DMS153 treated with DMSO at 0.1 percent for 48 hours (cell line): ENCODE results near the gene PXDN.
"Not testable (repeated sequence)": the region's sequence is repeated elsewhere in the genome, so short reads cannot be mapped to it uniquely, and the experiment has no call there.

Source experiments
- DNase-seq: peaks from one replicate; lab custom pipeline; 2025; ENCODE audit not compliant: unreplicated experiment; lab: John Stamatoyannopoulos, UW

The PXDN gene, protein sequence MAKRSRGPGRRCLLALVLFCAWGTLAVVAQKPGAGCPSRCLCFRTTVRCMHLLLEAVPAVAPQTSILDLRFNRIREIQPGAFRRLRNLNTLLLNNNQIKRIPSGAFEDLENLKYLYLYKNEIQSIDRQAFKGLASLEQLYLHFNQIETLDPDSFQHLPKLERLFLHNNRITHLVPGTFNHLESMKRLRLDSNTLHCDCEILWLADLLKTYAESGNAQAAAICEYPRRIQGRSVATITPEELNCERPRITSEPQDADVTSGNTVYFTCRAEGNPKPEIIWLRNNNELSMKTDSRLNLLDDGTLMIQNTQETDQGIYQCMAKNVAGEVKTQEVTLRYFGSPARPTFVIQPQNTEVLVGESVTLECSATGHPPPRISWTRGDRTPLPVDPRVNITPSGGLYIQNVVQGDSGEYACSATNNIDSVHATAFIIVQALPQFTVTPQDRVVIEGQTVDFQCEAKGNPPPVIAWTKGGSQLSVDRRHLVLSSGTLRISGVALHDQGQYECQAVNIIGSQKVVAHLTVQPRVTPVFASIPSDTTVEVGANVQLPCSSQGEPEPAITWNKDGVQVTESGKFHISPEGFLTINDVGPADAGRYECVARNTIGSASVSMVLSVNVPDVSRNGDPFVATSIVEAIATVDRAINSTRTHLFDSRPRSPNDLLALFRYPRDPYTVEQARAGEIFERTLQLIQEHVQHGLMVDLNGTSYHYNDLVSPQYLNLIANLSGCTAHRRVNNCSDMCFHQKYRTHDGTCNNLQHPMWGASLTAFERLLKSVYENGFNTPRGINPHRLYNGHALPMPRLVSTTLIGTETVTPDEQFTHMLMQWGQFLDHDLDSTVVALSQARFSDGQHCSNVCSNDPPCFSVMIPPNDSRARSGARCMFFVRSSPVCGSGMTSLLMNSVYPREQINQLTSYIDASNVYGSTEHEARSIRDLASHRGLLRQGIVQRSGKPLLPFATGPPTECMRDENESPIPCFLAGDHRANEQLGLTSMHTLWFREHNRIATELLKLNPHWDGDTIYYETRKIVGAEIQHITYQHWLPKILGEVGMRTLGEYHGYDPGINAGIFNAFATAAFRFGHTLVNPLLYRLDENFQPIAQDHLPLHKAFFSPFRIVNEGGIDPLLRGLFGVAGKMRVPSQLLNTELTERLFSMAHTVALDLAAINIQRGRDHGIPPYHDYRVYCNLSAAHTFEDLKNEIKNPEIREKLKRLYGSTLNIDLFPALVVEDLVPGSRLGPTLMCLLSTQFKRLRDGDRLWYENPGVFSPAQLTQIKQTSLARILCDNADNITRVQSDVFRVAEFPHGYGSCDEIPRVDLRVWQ (N-terminal part only)

DNA sequence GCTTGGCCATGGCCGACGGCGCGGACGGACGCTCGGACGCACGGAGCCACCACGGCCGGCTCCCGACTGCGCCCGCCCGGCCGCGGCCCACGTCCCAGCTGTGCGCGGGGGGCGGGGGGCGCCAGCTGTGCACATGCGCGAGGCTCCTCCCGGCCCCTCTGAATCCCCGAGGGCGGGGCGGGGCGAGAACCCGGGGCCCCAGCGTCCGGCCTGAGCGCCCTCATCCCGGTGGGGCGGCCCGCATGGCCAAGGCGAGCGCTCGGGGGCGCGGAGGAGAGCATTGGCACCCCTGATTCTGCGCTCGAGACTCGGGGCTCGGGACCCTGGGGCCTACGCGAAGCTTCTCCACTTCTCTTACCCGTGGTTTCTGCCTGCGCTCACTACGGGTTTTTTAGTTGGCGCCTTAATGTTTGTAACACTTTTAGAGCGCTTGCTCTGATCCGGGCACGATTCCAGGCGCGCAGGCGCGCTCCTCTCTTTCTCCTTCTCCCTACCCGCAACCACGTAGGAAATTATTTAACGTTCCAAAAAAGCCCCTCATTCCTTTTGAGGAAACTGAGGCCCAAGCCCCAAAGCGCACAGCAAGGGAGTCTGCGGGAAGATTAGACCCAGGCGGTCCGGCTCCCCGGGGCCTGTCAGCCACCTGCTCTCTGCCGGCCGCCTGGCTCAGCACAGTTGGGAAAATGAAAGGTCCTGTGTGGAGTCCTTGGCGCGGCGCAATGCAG, at the start of gene PXDN:
TSS of gene PXDN (minus strand) at position 70 of the 725 bp plus-strand sequence. CDS start at position 10, 60 bp downstream.
- DNase-seq, result no peak

DNA sequence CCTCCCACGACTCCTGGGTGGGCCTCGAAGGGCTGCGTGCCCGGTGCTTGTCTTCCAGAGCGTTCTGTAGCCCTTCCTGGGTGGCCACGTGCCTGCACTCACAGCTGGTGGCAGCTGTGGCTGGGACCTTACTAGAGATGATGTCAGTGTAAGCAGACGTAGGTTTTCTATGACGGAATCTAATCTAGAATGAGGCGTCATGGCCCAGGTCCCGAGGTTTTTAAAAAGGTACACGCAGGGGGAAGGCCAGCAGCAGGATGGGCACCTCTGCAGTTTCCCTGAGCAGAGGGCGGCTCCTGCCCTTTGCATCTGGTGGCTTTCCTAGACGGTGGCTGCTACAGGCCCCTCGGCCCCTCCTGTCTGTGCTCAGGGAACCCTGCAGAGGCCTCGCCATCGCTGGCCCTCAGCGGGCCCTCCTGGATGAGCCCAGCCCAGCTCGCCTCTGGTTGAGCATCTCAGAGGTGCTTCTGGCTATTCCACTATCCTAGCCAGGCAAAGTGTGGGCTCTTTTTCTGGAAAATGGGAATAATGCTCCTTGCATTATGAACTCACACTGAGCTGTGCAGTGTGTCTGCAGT, 49.6 kb upstream of the PXDN start:
- DNase-seq, result no peak

DNA sequence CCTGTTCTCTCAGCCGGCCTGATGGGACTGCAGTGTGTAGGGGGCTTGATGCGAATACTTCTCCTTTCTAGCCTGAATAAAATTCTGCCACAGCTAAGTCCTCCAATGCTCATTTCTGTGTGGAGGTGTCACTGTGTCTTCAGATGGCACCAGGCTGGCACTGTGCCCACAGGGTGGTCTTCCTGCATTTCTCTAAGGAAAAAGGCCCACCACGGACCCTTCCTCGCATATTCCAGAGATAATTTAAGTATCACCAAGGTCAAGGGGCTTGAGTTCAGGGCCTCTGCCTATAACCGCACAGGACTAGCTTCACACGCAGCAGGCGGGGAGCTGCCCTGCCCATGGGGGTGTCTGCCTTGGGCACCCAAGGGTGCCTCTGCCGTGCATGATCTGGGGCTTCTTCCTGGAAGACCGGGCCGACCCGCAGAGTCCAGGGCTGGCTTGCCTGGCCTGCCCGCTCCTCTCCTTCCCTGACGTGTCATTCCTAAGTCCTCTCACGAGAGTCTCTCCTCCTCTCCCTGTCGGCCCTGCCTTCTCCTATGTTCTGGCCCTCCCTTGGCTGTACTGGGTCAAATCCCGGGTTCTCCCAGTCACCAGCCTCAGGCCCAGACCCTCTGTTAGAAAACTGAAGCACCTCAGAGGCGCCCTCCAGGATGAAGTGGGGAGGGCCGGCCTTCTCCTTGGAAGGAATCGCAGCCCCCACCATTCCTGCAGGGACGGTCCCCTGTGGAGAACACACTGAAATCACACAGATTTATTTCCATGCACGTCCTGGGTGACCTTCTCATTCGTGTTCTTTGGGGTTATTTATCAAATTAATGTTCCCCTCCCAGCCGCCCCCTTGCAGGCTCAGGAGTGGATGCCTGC, 48.9 kb upstream of the PXDN start:
- DNase-seq, result no peak

DNA sequence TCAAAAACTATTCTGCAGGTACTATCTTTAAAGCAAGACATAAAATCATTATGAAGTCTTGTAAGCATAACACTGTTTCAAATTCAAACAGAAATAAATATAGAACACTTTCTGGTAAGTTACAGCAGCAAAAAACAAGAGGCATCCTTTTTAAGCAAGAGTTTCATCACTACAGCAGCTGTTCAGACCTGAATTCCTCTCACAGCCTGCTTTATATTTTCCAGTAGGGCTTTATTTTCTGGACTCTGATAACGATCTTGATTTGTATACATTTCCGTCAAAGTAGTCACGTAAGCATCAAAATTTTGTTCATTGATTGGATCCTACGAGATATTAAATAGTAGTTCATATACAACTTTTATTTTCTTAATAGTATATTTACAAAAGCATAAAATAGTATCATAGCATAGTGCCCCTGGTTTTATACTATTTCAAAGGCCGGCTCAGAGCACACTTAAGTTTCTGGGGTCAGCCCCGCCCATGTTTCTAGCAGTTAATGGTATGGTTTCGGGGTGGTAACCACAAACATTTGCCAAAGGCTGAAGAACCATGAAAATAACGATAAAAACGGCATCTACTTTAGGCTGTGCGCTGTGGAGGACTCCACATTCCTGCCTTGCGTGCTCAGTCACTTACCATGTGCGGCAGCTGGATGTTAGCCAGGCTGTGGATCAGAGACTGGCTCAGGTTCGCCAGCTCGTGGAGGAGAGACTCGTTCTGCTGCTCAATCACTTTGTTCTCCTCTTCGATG, 47.5 kb upstream of the PXDN start:
- DNase-seq, result no peak

DNA sequence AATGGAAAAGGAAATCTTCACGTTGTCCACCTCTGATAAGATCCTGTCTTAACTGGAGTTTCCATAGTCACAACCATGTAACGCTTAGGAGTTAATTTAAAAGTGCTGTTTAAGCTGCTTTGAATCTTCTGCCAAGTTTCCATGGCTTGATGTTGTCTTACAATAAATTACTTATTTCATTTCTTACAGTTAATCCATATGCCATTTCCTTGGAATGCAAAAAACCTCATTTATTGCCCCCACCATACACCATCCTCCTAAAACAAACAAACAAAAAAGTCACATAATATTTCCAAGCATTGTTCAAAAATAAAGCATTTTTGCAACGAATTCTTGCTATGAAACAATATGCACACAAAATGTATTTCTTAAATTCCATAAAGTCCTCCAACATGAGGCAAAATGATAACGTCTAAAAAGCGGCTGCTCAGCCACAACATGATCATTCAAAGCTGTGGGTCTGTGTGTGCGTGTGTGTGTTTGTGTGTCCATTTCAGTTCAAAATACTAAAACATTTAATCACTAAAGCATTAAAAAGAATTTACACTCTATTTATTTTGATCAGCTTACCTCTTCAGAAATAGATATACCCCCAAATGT, 46.8 kb upstream of the PXDN start:
- DNase-seq, result no peak

DNA sequence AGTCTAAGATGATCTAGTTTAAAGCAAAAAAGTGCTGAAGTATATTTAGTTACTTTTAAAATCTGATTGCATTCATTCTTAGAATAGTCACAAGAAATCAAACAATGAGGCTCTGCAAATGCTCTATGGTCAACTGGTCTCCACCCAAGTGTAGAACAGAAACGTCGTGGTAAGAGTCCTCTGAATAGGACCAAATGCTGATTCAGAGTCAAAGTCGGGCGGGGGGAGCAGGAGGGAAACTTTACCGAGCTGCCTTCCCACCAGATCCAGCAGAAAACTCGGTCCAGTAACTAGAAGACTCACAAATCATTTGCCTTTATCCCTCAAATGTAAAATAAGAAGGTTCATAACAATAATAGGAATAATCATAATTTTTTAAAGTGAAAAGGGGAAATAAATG, 46.2 kb upstream of the PXDN start:
- DNase-seq, result no peak

DNA sequence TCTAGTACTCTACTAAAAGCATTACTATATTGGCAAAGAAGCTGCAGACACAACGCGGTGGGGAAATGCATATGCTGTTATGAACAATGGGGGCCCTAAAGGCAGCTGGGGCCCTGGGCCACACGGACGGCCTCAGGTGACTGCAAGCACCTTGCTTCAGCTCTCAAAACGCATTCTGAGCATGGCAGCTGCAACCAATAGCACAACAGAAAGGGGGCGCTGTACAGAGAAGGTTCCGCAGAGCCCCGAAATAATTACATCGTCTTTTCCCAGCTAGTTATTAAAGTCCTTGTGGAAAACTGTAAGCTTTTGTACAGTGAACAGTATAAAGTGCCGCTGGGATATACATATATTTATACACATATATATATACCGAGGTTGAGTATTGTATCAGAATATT, 45.3 kb upstream of the PXDN start:
- no peak for DNase-seq

DNA sequence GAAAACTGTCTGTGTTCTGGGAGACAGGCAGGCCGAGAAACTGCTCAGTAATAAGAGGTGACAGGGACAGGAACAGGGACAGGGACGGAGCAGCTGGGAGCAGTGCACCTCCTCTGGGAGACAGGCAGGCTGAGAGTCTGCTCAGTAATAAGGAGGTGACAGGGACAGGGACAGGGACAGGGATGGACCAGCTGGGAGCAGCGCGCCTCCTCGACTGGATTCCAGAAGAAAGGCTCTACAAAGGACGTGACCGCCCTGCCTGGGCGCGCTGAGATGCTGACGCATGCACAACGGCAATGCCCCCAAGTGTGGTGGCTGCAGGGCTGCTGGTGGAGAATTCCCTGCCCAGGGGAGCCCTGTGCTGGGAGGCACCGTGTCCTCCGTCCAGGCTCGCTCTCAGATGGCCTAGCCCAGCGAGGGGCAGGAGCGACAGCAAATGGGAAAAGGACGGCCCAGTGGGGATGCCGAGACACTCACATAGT, 44.2 kb upstream of the PXDN start:
- no peak for DNase-seq

DNA sequence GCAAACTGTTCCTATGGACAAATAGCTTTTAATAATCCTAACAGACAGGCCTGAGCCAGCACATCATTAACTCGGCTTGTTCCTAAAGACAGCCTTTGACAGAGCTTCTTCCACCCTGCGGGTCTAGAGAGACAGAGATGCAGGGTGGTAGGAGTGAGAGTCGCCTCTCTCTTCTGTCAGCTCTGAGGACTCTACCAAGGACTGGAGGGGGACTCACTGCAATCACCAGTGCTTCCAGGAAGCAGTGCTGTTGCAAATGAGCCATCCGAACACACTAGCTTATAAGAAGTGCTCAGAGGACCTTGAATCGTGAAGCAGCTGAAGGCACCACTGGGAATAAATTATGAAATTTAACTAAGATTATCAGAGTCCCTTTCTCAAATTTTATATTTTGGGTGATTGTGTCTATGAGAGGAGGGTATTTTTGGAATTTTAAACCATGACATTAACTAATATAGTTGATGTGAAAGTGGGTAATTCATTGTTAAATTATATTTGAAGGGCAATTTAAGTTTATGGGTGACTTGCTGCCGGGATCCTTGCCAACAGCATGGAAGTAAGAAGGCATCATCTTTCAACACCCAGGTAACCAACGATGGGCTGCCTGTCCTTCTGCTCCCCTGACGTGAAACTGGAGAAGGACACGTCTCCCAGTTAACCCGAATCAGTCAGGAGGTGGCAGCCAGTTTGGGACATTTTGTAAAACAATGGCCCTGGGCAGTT, 43.6 kb upstream of the PXDN start:
- DNase-seq, result no peak

DNA sequence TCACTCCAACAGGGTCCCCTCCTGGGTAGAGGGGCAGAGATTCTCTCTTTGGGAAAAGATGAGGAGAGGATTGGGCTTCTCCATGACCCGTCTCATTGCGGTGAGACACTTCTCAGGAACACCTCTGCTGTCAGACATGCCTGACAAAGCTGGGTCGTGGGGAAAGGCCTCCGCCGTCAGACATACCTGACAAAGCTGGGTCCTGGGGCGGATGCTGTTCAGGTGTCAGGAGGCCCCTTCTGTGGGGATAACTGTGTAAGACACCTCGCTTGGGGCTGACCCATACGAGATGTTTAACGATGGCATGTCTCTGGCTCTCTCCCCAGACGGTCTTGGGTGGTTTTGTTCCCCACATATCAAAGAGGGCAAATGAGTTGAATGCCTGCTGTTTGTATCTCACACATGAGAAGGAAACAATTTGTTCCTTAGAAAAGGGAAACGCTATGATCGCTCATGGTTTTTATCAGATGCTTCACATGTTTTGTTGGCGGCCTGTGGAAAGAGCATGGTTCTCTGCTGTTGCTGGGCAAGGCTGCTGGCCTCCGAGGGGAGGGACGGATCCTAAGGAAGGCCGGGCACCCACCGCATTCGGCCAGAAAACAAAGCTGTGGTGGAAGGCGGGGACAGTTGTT, 40.8 kb upstream of the PXDN start:
- no peak for DNase-seq

DNA sequence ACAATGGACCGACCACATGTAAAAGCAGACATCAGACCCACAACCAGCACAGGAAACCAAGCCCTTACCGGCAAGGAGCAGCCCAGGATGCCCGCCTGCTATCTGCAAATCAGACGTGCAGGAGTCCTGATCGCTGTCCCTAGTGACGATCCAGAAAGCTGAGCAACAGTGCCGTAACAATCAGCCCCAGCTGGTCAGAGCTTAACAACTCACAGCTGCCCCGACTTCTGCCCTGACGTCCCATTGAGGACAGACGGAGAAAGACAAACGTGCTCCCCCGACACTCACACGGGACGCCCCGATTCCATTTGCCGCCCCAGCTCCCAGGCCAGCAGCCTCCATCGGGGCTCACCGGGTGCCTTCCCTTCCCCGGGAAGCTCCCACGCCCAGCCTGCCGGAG, 39.8 kb upstream of the PXDN start:
- DNase-seq, result no peak

DNA sequence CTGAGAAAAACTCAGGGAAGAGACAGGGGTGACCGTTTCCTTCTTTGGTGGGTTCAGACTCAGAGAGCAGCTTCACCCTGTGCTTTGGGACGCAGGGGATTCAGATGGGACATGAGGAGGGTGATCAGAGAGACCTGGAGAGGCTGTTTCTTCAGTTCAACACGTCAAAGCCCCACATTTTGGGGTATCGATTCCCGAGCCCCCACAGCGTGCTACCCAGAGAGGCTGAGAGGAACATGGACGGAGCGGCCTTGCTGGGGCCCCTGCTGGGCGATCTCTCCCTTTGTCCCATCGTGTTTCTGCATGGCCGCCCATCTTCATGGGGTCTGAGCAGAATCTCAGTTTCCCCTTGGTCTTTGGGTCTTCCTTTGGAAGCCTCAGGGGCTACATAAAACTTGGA, 38.2 kb upstream of the PXDN start:
- no peak for DNase-seq

DNA sequence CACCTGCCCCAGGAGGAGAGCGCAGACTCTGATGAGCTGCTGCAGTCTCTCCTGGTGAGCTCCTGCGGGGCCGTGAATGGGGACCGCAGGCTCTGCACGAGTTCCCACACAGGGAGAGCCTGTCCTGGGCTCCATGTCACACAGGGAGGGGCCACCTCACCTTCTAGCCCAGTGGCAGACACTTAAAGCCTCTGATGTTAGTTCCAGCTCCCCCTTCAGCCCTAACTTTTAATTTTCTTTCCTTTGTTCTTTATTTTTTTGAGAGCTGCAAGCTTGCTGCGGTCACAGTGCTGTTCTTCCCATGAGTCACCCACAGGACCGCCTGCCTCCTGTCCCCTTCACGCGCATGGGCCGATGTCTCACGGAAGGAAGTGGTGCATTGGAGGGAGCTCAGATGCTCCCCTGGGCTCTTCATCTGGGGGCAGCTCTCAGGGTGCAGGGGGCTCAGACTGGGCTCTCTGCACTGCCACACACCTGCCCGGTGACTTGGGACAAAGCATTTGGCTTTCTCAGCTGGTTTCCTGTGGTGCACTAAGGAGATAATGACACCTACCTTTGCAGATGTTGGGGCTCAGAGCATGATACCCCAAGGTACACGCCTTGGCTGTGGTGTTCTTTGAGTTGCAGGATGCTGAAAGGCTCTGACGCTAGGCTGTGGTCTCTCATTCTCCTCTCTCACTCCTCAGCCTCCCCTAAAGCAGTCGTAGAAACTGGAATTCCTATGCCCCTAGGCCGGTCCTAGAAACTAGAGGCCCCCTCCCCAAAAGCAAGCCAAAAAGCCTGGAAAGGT, 37.2 kb upstream of the PXDN start:
- DNase-seq, result no peak

DNA sequence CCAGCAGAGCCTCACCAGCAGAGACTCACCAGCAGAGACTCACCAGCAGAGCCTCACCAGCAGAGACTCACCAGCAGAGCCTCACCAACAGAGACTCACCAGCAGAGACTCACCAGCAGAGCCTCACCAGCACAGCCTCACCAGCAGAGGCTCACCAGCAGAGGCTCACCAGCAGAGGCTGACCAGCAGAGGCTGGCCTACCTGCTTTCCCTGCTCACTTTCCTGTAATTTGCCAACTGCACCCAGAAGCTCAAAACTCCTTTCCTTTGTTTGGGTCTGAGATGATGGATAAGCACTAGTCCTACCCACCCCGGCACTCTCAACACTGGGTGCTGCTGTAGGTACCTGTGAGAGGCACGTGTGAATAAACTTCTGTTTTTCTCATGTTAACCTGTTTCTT, 36.4 kb upstream of the PXDN start:
- no peak for DNase-seq

DNA sequence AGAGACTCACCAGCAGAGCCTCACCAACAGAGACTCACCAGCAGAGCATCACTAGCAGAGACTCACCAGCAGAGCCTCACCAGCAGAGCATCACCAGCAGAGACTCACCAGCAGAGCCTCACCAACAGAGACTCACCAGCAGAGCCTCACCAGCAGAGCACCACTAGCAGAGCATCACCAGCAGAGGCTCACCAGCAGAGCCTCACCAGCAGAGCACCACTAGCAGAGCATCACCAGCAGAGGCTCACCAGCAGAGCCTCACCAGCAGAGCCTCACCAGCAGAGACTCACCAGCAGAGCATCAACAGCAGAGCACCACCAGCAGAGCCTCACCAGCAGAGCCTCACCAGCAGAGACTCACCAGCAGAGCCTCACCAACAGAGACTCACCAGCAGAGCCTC, 35.7 kb upstream of the PXDN start:
- DNase-seq, result not testable (repeated sequence)

DNA sequence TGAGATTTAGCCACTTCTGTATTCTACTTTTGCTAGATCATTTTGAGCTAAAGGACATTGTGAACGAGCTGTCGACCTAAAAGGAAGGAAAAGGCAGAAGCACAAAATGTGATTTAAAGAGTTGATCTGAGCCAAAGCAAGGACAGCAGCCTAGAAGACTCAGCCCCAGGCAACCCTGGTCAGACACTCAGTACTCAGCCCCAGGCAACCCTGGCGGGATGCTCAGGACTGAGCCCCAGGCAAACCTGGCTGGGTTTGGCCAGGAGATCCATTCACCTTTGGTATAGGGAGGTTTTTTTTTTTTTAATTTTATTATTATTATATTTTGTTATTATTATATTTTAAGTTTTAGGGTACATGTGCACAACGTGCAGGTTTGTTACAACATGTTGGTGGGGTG, 34.3 kb upstream of the PXDN start:
- no peak for DNase-seq
